C4-2B (cell line): ENCODE data around the gene NUP188.

Experiments
- H3K27ac ChIP-seq: fragments of 450-650 bp; 2 replicates; pipeline ENCODE4 v1.5.1; 2017
- ZFX ChIP-seq: fragments of 450-650 bp; IDR thresholded peaks from 2 replicates; pipeline ENCODE4 v1.6.1; 2017
- TF ChIP-seq, protein P1 (sequence below): fragments of 450-650 bp; conservative IDR thresholded peaks from 2 replicates; pipeline ENCODE4 v1.5.1; 2017; ENCODE audit warnings: mild to moderate bottlenecking

The NUP188 gene

DNA sequence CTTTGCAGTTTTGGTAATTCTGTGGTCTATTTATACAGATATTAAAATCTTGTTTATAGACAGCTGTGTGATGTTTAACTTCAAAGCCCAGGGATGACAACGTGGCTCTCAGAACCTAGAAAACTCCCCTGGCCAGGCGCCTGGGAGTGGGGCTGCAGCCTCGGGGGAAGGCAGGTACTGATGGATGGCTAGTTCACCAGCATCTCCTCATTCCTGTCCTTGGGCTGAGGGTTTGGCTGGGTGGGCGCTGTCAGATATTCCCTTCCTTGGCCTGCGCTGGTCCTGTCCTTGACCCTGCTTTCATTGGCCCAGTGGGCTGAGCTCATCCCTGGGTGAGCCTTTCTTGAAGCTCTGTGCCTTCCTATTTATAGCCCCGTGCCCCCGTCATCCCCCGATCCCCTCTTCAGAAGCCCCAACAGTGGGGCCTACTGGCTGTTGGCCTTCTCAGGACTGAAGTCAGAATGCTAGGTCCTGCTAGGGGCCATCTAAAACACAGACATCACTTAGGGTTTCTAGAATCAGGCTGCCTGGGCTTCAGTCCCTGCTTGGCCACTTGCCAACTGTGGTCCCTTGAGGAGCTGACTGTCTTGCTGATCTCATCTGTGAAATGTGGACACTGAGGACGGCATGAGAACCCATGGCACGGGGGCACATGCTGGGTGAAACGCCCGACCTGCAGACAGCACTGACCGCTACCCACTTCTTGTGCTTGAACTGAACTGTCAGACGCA lies 59.7 kb downstream of the NUP188 start:
- TF ChIP-seq ZFX: no peak
- TF ChIP-seq, protein P1, sequence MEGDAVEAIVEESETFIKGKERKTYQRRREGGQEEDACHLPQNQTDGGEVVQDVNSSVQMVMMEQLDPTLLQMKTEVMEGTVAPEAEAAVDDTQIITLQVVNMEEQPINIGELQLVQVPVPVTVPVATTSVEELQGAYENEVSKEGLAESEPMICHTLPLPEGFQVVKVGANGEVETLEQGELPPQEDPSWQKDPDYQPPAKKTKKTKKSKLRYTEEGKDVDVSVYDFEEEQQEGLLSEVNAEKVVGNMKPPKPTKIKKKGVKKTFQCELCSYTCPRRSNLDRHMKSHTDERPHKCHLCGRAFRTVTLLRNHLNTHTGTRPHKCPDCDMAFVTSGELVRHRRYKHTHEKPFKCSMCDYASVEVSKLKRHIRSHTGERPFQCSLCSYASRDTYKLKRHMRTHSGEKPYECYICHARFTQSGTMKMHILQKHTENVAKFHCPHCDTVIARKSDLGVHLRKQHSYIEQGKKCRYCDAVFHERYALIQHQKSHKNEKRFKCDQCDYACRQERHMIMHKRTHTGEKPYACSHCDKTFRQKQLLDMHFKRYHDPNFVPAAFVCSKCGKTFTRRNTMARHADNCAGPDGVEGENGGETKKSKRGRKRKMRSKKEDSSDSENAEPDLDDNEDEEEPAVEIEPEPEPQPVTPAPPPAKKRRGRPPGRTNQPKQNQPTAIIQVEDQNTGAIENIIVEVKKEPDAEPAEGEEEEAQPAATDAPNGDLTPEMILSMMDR: peak; percentile 68; the same call in 1 of the 2 replicates
- no peak overlapping the region for H3K27ac ChIP-seq

GRCh38 chr9:129007766-129008468 lies 60.4 kb downstream of the NUP188 start:
- TF ChIP-seq, protein P1: no peak
- TF ChIP-seq ZFX: no peak
- no peak overlapping the region for H3K27ac ChIP-seq

GRCh38 chr9:129008469-129008965 lies 61.0 kb downstream of the NUP188 start:
- TF ChIP-seq, protein P1: no peak
- no peak for TF ChIP-seq ZFX

GRCh38 chr9:129008986-129009583 lies 61.6 kb downstream of the NUP188 start:
- no peak for TF ChIP-seq ZFX
- TF ChIP-seq, protein P1: no peak

More at GRCh38 chr9:129008469-129008965, 61.0 kb downstream of the NUP188 start:
- no peak overlapping the region for H3K27ac ChIP-seq

GRCh38 chr9:129009584-129010141 lies 62.2 kb downstream of the NUP188 start:
- TF ChIP-seq ZFX: no peak
- TF ChIP-seq, protein P1: no peak
- H3K27ac ChIP-seq: no peak overlapping the region

More at GRCh38 chr9:129008986-129009583, 61.6 kb downstream of the NUP188 start:
- H3K27ac ChIP-seq: no peak overlapping the region

DNA sequence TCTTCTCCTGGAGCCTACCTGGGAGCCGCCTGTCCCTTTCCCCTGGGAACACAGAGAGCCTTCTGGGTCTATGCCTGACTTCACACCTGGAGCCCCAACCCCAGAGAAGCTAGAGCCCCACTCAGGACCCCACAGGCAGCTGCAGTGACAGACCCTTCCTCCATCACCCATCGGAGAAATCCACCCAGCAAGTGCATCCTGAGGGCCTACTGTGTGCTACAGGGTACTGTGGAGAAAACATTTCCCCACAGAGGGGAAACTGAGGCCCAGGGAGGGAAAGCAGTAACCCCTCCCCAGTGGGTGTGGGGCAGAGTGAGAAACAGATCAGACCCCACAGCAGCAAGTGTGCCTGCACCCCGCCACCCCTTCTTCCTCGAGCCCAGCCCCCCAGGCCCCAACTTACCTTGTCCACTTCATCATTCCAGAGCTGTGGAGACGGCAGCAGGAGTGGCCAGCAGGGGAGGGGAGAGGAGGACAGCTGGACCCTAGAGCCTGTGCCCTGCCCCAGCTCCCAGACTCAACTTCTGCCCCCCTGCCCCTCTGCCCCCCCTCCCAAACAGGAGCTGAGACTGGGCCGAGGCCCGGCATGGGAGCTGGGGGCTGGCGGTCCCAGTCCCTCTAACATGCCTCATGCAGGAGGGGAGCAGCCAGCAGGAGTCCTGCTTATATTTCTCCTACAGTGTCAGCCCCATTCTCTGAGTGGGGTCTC lies 62.9 kb downstream of the NUP188 start:
- TF ChIP-seq ZFX: no peak
- TF ChIP-seq, protein P1: no peak
- no peak overlapping the region for H3K27ac ChIP-seq
